Suppressor macrophage treated with lipopolysaccharide for 1 hour (primary cell): ENCODE data around the gene MKI67.
A peak's percentile ranks its signal among the peaks of the same experiment; 100 is the strongest.

Experiments
- DNase-seq, 3 donors: peaks; one replicate each; pipeline ENCODE4 v3.0.0-alpha.2; 2020 to 2022

Gene MKI67

DNA sequence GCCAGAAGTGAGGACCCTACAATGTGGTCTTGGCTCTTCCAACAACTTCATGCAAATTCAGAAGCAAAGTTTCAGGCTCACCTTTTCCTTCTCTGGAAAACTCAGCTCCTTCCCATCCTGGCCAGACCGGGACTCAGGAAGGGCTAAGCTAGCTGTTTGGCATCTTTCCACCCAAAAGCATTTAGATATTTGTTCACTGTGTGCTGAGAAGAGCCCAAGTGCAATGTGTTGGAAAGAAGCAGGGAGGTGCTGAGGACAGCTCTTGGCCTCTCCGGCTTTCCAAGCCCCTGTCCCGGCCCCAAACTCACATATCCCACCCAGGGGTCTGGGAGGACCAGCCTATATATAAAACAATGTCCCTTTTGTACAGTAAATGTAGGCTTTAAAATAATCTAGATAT, 44.5 kb downstream of the MKI67 start:
- no peak for DNase-seq

DNA sequence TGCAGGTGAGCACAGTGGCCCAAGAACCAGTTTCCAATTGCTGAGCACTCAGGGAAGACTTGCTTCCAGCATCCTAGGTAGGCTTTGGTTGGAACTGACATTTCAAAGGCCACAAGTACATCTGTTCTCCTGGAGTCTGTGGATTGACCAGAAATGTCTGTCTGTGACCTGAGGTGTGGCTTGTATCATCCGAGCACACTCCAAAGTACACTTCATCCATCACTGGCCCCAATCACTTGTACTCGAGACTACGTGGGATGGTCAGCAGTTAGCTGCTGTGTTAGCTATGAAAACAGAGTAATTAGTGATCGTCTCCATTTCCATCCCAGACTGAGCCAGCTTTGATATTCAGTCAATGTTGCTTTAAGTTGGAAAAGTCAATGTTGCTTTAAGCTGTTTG, 45.0 kb downstream of the MKI67 start:
- no peak for DNase-seq

DNA sequence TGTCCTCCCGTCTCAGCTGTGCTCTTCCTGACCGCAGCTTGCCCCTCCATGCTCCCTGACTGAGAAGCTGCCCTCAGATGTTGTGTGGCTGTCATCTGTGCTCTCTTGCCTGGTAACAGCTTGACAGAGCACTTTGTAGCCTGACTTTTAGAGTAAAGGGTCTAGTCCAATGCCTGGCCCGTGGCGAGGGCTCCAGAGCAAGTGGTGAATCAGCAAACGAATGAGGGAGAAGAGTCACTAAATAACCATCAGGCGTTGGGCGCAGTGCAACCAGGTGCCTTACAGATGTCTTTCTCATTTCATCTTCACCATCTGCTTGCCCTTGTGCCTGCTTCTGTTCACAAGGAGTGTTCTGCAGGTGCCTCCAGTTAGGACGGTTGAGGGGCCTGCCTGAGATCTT, 45.6 kb downstream of the MKI67 start:
- DNase-seq: no peak

DNA sequence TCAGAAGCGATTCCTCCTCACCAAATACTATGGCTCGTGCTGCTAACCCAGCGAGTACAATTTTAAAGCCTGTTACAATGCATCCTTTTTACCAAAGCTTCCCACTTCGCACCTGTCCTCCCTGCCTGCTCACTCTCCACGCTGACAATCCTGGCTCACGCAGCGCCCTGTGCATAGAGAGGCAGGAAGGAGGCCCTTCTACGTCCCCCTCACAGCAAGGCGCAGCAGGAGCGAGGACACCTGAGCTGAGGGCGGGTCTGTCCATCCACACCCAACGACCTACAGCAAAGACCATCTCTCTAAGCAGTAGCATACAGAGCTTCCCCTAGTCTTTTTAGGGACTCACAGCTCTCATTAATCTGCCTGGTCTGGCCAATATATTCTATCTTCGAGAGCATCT, 46.0 kb downstream of the MKI67 start:
- no peak for DNase-seq

DNA sequence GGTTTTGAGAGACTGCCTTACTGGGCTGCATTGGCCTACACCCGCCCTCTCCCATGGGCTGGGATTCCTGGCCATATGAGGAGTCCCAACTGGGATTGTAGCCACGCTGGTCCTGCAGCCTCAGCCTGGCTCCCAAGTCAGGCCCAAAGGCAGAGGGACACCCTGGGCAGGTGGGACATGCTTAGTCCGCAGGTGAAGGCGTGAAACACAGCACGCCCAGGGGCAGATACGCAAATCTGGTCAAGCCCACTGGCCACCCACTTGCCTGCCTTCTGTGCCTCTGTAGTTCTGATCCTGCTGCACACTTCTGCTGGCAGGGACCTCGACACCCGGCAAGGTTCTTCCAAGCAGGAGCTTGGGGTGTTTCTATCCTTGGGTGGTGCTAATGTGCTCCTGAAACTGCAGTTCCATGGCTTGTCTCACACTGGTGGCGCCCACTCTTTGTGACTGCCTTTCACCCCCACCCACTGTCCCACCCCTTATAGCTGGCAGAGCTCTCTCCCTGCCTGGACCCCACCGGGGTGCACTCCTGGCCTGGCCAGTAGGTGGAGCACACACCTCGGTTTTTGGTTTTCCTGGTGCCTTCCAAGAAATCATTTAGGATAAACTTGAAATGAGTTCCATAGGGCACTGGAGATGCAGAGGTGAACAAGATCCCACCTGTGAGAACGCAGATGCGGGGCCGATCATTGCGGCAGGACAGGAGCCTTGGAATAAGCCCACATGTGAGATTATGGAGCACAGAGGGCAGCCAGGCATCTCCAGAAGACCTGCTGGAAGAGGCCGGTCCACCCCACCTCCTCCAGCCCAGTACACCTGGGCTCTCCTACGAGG, 47.9 kb downstream of the MKI67 start:
- peak; percentile 41 to 70 (median 49) for DNase-seq

DNA sequence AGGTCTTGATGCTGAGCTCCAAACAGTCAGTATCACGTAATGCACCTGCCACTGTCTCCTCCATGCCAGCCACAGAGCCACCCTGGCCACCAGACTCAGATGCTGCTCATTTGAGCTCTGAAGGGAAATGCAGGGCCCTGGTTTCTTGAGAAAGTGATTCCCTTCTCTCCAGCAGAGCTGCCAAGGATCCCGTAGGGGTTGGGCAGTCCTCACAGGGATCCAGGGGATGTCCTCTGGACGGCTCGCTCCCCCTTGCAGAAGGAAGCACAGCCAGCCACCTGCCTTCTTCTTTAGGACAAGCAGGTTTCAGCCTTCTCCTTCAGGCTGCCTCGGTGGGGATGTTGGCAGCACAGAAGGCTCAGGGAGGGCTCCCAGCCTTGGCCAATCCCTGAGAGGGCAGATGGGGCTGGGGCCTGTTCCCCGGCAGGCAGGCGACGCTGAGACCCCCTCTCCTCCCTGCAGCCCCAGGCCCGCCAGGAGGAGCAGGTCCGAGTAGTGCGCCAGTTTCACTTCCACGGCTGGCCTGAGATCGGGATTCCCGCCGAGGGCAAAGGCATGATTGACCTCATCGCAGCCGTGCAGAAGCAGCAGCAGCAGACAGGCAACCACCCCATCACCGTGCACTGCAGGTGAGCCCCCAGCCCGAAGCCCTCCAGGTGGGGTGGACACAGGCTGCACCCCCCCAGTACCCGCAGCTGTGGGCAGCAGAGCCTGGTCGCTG, 48.9 kb downstream of the MKI67 start:
- no peak for DNase-seq

DNA sequence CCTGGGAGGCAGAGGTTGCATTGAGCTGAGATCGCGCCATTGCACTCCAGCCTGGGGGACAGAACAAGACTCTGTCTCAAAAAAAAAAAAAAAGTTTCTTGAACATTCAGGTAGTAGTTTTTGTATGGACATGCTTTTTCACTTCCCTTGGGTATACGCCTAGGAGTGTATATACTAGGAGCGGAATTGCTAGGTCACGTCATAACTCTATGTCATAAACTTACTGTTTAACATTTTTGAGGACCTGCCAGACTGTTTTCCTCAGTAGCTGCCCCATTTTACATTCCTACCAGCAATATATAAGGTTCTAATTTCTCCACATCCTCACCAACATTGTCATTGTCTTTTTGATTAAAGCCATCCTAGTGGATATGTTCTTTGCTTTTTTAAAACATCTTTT, 51.6 kb downstream of the MKI67 start:
- DNase-seq: no peak

DNA sequence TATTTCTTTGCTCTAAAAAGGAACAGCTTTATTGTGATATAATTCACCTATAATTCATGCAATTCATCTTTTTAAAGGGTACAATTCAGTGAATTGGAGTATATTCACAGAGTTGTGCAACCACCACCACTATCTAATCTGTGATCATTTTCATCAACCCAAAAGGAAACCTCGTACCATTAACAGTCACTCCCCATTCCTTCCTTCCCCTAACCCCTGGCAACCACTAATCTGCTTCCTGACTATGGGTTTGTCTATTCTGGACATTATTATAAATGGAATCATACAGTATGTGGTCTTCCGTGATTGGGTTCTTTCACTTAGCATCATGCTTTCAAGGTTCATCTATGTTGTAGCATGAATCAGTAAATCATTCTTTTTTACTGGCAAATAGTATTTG, 52.3 kb downstream of the MKI67 start:
- DNase-seq: no peak

DNA sequence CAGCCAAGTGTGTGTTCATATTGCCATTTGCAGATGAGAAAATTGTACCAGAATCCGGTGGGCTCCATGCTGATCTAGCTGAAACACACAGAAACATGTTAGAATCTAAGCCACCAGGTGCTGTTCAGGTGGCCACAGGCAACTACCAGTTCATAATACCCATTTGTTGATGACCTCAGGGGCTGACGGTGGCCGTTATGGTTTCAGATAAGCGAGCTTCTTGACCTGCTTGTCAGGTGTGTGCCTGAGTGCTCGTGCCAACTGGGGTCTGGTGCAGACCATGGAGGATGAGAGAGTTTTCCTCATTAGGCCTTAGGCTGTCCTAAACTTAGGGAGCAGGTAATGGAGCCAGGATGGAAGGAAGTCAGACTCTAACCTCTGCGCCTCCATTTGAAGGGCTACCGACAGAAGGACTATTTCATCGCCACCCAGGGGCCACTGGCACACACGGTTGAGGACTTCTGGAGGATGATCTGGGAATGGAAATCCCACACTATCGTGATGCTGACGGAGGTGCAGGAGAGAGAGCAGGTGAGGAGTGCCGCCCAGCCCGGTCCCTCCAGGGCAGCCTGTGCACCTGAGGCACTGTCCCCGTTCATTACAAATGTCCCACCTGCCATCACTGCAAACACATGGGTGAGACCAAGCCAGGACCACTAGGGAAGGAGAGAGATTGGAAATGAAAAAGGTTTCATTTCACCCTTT, 53.1 kb downstream of the MKI67 start:
- no peak for DNase-seq

DNA sequence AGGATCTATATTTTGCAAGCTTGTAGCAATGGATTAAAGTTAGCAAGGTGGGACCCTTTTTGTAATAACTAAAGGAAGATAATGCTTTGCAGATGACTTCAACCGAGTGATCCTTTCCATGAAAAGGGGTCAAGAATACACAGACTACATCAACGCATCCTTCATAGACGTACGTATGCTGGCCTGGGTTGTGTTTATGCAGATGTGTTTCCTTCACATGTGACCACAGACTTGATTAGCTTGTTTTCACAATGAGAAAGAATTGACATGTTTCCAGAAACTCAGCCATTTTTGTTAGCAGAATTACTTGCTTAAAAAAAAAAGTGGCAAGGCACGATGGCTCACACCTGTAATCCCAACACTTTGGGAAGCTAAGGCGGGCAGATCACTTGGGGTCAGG, 54.2 kb downstream of the MKI67 start:
- no peak for DNase-seq

DNA sequence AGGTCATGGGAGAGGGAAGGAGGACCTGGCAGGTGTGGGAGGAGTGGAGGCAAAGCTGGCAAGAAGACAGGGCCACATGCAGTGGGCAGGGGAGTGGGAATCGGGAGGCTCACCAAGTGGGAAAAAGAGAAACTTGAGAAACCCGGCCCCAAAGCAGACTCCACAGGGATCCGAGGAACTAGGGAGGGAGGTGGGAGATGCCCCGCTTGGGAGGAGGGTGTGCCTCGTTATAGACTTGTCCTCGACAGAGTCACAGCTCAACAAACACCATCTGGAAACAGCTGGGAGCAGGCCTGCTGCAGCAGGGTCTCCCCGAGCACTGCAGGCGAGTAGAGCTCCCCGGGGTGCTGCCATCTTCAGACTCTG, 54.8 kb downstream of the MKI67 start:
- no peak for DNase-seq

DNA sequence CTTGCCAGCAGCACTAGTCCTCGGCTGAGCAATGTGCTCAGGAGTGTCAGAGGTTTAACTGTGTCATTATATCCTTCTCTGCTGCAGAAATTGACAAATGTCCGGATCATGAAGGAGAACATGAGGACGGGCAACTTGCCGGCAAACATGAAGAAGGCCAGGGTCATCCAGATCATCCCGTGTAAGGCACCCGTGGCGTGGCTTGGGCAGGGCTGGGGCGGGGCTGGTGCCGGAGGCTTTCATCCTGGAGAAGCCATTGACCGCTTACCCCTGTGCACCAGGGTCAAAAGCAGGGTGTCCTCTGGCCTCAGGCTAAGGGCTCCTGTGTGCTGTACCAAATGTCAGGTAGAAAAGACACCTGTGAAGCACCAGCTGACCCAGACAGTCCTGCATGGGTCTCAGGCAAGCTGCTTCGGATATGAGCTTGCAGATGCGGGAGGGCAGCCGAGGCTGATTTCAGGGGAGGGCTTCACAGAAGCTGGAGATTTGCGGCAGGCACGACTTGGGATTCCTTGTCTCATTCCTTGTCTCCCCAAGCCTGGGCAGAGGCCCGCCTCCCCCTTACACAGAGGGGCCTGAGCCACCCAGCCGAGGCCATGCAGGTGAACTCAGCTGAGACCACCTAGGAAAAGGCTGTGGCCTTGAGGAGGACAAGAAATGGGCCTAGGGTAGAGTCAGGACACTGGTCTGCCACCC, 55.4 kb downstream of the MKI67 start:
- no peak for DNase-seq

DNA sequence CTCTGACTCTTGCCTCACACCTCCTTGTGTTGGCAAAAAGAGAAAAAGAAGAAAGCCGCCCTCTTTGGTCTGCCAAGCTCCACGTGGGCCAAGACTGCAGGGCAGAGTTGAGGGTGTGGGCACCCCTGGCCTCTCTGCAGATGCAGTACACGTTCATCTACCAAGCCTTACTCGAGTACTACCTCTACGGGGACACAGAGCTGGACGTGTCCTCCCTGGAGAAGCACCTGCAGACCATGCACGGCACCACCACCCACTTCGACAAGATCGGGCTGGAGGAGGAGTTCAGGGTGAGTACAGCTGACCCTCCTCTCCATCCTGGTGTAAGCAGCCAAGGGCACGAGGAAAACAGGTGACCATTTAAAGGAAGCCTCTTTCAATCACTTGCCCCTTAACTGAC, 56.1 kb downstream of the MKI67 start:
- DNase-seq: no peak

DNA sequence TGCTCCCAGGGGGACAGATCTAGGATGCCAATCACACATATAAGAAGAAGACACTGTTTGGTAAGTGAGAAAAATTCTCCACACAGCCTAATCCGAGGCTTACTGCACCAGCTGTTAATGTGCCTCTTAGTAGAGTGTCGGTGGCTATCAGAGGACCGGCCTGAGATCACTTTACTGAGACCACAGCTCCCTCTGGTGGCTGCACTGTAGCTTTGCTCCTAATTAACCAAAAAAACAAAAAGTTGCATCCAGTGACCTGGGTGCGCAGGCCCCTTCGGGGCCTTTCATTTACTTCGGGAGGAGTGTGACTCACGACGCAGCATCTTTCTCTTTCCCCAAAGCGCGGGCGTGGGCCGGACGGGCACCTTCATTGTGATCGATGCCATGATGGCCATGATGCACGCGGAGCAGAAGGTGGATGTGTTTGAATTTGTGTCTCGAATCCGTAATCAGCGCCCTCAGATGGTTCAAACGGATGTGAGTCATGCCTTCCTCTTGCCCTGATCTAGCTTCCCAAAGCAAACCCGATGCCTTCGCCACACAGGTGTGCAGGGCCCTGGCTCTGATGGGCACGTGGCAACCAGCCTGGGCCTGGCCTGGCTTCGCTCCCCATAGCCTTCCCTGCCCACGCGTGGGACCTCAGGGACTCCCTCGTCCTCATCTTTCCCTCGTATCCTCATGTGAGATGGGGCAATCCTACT, 56.7 kb downstream of the MKI67 start:
- DNase-seq: peak; percentile 79 to 88 (median 85)

DNA sequence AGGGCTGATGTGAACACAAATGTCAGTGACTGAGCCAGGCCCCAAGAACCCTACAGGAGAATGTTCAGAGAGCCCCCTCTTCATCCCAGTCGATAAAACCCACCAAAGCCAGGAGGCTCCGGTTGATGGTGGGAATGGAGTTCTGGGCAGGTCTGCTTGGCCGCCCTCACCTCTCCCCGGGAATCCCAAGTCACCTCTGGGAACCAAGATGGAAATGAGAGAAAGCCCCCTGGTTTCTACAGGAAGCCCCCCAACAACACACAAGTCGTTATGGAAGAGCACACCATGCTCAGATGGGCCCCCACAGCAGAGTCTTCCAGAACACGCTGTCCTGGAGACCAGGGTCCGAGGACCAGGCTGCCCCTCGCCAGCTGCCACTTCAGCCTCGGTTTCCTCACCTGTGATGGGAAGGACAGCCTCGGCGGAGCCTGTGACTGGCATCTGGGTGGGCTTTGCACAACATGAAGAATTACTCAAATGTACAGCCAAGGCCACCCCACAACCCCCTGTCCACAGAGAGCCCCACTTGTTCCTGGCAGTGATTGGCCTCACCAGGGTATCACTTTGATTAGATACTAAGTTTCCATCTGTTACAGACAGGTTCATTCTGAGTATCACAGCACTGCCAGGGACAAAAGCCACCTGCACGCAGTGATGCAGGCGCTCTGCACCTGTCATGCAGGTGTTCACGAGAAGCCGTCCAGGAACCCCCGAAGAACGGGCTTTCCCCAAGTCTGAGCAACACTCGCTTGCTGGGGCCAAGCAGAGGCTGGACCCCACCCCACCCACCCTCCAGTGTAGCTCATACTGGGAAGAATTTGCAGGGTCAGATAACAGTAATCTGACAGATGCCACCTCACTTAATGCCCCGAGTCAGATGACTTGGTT, 57.6 kb downstream of the MKI67 start:
- DNase-seq: no peak

DNA sequence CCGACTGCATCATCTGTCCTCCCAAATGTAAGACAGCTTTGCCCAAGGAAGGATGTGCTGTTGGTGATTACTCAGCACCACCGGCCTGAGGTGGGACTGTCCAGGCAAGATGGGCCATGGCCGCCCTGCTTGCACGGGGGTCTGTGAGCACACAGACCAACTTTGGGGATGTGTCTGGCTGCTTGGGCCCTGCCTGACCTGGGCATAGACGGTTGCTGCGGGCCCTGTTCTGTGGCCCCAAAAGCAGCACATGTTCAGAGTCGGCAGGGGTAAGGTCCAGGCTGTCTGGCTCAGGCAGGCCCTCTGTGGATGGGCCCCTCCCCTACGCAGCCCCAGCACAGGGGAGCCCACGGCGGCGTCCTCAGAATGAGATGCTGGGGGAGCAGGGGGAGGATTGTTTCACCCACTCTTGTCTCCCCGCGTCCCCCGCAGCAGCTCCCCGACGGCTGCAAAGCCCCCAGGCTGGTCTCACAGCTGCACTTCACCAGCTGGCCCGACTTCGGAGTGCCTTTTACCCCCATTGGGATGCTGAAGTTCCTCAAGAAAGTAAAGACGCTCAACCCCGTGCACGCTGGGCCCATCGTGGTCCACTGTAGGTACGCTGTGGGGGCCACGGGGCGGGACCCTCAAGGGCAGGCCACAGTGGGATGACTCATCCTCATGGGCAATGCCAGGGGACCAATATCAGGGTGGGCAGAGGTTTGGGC, 58.4 kb downstream of the MKI67 start:
- DNase-seq: no peak

DNA sequence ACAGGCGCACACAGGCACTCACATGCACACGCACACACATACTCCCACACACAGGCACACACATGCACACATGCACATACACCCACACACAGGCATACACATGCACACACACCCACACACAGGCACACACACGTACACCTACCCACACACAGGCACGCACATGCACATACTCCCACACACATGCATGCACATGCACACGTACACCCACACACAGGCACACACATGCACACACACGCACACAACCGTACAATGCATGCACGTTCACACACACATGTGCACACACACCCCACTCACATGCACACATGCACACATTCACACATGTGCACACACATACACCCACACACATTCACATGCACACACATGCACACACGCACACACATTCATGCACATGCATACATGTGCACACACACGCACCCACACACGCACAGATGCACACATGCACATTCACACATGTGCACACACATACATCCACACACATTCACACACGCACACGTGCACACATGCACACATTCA, 59.3 kb downstream of the MKI67 start:
- DNase-seq: no peak

DNA sequence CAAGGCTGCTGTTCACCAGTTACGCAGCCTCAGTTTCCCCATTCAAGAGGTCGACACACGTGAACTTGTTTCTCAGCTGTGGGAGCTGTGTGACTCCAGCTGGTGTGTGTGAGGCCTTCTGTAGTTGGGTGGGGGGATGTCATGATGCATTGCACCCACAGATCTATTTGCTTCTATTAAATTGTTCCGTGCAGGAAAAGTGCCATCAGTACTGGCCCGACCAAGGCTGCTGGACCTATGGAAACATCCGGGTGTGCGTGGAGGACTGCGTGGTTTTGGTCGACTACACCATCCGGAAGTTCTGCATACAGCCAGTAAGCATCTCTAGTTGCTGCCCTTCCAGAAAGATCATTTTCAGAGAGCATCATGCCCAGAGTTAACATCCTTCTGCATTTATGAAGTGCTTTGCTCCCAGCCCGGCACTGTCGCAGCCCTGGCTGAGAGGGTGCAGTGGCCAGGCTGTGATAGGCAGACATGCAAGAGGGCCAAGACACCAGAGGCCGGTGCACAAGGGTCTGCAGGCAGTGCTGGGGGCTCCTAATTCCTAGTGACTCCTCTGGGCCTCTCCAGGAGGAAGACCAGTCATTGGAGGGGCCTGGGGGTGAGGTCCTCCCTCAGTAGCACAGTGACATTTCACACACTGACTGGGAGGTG, 60.2 kb downstream of the MKI67 start:
- no peak for DNase-seq

DNA sequence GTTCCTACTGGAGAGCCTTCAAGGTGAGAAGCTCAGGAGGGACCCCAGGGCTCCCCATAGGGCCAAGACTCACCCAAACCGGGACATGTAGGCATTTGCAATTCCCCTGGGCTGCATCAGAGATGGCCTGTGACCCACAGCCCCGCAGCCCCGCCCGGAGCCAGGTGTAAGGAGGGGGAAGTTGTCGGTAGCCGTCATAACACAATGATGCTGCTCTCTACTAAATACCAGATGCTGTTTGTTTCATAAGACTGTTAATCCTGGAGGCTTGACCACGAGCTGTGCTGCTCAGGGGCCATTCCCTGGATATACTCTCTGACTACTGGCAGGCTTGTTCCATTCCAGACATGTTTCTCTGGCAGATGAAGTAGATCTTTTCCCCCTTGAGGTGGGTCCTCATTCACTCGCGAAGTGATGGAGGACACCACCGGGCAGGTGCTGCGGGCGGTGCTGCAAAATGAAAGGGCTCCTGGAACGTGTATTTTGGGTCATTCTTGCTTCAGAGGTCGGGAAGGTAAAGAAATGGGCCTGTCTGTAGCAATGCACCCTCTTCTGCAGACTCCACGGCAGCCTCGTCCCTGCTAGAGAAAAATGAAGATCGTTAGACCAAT, 61.1 kb downstream of the MKI67 start:
- no peak for DNase-seq
